Neutrophil (primary cell): ENCODE measurements around the gene SEMA3B.

Experiments used
- H3K27ac ChIP-seq: fragments of 200-600 bp; sonication (generic); 2 replicates; pipeline ENCODE4 v1.5.1; 2016; ENCODE audit warnings: mild to moderate bottlenecking, moderate library complexity
- H3K27me3 ChIP-seq: fragments of 200-600 bp; sonication (generic); 2 replicates; pipeline ENCODE4 v1.6.0; 2016; ENCODE audit warnings: mild to moderate bottlenecking
- H3K36me3 ChIP-seq: fragments of 200-600 bp; sonication (generic); 2 replicates; pipeline ENCODE4 v1.5.1; 2017
- H3K4me1 ChIP-seq, 2 experiments: fragments of 200-600 bp in 1 of 2; sonication (generic) in 1 of 2; 1 replicate in 1 of 2; 2 replicates in 1 of 2; pipeline versions ENCODE4 v1.5.1 to v1.6.1; 2013 to 2016; ENCODE audit warnings: low read depth in 1 of 2, low read length in 1 of 2, mild to moderate bottlenecking in 1 of 2, moderate library complexity in 1 of 2; ENCODE audit not compliant: control insufficient read depth in 1 of 2, insufficient read depth in 1 of 2
- H3K4me3 ChIP-seq, 2 experiments: fragments of 200-600 bp in 1 of 2; sonication (generic) in 1 of 2; 1 replicate in 1 of 2; 2 replicates in 1 of 2; pipeline ENCODE4 v1.5.1; 2013 to 2016; ENCODE audit warnings: low read depth in 1 of 2, low read length in 1 of 2, mild to moderate bottlenecking in 1 of 2, moderate library complexity in 1 of 2
- H3K9me3 ChIP-seq: fragments of 200-600 bp; sonication (generic); 2 replicates; pipeline ENCODE4 v1.5.1; 2016
- TF ChIP-seq, protein P1 (sequence below): fragments of 200-600 bp; sonication (generic); IDR thresholded peaks from 2 replicates; pipeline ENCODE4 v1.5.1; 2016; ENCODE audit warnings: antibody characterized with exemption

The SEMA3B gene

DNA sequence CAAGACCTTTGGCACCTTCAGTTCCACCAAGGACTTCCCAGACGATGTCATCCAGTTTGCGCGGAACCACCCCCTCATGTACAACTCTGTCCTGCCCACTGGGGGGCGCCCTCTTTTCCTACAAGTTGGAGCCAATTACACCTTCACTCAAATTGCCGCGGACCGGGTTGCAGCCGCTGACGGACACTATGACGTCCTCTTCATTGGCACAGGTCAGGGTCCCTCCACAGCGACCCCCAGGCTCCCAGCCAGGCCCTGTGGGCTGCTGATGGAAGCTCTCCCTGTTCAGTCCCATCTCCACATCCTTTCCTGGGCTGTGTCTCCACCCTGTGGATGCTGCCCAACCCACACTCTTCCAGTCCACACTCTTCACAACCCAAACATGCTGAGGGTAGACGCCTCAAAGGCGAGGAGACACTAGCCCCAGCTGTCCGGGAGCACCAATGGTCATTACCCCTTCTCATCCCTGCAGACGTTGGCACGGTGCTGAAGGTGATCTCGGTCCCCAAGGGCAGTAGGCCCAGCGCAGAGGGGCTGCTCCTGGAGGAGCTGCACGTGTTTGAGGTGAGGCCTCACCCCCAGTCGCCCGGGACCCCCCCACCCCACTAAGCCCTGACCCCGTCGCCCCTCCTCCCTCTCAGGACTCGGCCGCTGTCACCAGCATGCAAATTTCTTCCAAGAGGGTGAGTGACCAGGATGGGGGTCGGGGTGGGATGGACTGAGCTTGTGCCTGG lies 5.6 kb downstream of the SEMA3B start:
- TF ChIP-seq, protein P1, sequence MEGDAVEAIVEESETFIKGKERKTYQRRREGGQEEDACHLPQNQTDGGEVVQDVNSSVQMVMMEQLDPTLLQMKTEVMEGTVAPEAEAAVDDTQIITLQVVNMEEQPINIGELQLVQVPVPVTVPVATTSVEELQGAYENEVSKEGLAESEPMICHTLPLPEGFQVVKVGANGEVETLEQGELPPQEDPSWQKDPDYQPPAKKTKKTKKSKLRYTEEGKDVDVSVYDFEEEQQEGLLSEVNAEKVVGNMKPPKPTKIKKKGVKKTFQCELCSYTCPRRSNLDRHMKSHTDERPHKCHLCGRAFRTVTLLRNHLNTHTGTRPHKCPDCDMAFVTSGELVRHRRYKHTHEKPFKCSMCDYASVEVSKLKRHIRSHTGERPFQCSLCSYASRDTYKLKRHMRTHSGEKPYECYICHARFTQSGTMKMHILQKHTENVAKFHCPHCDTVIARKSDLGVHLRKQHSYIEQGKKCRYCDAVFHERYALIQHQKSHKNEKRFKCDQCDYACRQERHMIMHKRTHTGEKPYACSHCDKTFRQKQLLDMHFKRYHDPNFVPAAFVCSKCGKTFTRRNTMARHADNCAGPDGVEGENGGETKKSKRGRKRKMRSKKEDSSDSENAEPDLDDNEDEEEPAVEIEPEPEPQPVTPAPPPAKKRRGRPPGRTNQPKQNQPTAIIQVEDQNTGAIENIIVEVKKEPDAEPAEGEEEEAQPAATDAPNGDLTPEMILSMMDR: peak; percentile 85
- Histone ChIP-seq H3K27ac (no peak overlapping the region), H3K27me3 (peaks cover 61% of the 10 kb centered on the region), H3K9me3 (no peaks in the 10 kb centered on the region), H3K4me1 (peaks cover 26 to 38% of the 10 kb centered on the region in 2 experiments), H3K36me3 (no peaks in the 10 kb centered on the region), H3K4me3 (peak overlapping the region in 1 of 2 experiments; percentile 2)

DNA sequence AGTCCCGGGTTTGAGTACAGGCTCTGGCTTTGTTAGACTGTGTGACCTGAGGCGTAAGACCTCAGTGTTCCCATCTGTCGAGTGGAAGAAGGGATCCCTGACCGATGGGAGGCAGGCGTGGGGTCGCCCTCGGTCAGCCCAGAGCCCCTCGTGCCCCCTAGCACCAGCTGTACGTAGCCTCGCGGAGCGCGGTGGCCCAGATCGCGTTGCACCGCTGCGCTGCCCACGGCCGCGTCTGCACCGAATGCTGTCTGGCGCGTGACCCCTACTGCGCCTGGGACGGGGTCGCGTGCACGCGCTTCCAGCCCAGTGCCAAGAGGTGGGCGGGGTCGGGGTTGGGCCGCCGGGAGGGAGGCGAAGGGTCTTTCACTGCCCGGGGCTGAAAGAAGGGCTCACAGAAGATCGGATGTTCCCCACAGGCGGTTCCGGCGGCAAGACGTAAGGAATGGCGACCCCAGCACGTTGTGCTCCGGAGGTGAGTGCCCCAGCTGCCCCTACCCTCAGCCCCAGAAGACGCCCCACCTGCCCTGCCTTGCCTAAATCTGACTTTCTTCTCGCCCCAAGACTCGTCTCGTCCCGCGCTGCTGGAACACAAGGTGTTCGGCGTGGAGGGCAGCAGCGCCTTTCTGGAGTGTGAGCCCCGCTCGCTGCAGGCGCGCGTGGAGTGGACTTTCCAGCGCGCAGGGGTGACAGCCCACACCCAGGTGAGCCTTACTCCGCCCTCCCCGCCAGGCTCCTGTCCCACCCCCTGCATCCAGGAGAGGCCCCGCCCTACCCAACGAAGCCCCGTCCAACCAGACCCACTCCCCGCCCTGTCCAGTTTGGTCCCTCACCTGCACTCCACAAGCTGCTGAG lies 6.4 kb downstream of the SEMA3B start:
- H3K27ac ChIP-seq: no peak overlapping the region
- H3K9me3 ChIP-seq: no peaks in the 10 kb centered on the region
- H3K36me3 ChIP-seq: no peaks in the 10 kb centered on the region
- peak overlapping the region in 1 of 2 experiments; percentile 2 for H3K4me3 ChIP-seq
- TF ChIP-seq, protein P1: no peak
- peaks cover 61% of the 10 kb centered on the region for H3K27me3 ChIP-seq
- peaks cover 26 to 38% of the 10 kb centered on the region in 2 experiments for H3K4me1 ChIP-seq

DNA sequence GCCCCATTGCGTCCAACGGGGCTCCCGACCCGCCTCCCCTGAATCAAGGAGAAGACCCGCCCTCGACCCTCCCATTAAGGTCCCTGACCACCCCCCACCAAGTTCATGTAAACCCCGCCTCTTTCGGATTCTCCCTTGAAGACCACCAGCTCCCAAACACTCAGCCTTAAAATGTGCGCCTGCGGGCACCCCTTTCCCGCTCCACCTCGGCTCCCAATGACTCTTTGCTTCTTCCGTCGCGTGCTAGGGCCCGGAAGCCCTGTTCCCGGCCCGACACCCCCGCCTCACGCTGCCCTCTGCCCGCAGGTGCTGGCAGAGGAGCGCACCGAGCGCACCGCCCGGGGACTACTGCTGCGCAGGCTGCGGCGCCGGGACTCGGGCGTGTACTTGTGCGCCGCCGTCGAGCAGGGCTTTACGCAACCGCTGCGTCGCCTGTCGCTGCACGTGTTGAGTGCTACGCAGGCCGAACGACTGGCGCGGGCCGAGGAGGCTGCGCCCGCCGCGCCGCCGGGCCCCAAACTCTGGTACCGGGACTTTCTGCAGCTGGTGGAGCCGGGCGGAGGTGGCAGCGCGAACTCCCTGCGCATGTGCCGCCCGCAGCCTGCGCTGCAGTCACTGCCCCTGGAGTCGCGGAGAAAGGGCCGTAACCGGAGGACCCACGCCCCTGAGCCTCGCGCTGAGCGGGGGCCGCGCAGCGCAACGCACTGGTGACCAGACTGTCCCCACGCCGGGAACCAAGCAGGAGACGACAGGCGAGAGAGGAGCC lies 7.2 kb downstream of the SEMA3B start:
- no peak overlapping the region for H3K27ac ChIP-seq
- H3K27me3 ChIP-seq: peaks cover 61% of the 10 kb centered on the region
- peaks cover 26 to 38% of the 10 kb centered on the region in 2 experiments for H3K4me1 ChIP-seq
- TF ChIP-seq, protein P1: no peak
- no peaks in the 10 kb centered on the region for H3K9me3 ChIP-seq
- no peaks in the 10 kb centered on the region for H3K36me3 ChIP-seq
- no peak overlapping the region for H3K4me3 ChIP-seq

DNA sequence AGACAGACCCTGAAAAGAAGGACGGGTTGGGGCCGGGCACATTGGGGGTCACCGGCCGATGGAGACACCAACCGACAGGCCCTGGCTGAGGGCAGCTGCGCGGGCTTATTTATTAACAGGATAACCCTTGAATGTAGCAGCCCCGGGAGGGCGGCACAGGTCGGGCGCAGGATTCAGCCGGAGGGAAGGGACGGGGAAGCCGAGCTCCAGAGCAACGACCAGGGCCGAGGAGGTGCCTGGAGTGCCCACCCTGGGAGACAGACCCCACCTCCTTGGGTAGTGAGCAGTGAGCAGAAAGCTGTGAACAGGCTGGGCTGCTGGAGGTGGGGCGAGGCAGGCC lies 7.8 kb downstream of the SEMA3B start:
- no peaks in the 10 kb centered on the region for H3K9me3 ChIP-seq
- peaks cover 61% of the 10 kb centered on the region for H3K27me3 ChIP-seq
- no peak overlapping the region for H3K27ac ChIP-seq
- H3K4me1 ChIP-seq: peaks cover 26 to 38% of the 10 kb centered on the region in 2 experiments
- H3K36me3 ChIP-seq: no peaks in the 10 kb centered on the region
- H3K4me3 ChIP-seq: no peak overlapping the region
- TF ChIP-seq, protein P1: no peak

DNA sequence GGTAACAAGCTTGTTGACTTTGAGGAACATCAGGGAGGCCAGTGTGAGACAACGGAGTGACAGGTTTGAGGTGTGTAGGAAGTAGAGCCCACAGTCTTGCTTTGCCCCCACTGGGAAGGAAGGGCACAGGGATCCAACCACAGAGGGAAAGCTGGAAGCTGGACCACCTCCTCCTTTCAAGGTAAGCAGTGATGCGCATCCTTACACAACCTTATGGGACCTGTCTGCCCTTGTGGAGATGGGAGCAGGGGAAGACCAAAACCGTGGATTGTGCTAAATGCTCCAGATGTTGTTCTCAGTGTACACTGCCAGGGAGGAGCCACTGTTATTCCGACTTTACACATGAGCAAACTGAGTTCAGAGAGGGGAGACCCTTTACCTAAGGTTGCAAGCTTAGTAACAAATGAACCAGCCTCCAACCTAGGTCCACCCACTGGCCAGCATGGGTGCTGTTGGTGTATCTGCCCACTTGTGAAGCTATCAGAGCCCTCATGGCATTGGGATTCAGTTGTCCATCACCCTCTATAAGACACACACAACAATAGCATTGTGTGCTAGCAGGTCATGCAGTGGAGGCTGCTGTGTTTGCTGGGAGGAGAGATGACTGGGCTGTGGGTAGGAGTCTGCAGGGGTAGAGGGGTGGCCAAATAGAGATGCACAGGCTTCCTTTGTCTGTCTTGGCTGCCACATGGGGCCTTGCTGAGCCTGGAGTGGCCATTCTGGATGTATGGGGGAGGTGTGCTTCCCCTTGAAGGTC lies 9.4 kb downstream of the SEMA3B start:
- TF ChIP-seq, protein P1: no peak
- Histone ChIP-seq H3K9me3 (no peaks in the 10 kb centered on the region), H3K36me3 (no peaks in the 10 kb centered on the region), H3K4me3 (no peak overlapping the region), H3K27me3 (peaks cover 59% of the 10 kb centered on the region), H3K4me1 (peaks cover 18 to 30% of the 10 kb centered on the region in 2 experiments), H3K27ac (no peak overlapping the region)
